Endothelial cell (in vitro differentiated cells): ENCODE measurements around the gene PLPP1. TPM values are rescaled to one million over a fixed set of nuclear protein-coding genes. Genes with fewer than 3 reads are reported as not detected.

Experiments used
- DNase-seq: peaks from one replicate; pipeline ENCODE4 v3.0.0; 2021; ENCODE audit warnings: low spot score
- H3K27ac Mint-ChIP-seq: one replicate; pipeline ENCODE4 v1.8.0; 2021; ENCODE audit warnings: mixed read lengths, inconsistent platforms; ENCODE audit not compliant: unreplicated experiment
- H3K27me3 Mint-ChIP-seq: one replicate; pipeline ENCODE4 v1.8.0; 2021; ENCODE audit warnings: mild to moderate bottlenecking, moderate library complexity, mixed read lengths, inconsistent platforms; ENCODE audit not compliant: unreplicated experiment
- H3K36me3 Mint-ChIP-seq: one replicate; pipeline ENCODE4 v1.8.0; 2021; ENCODE audit warnings: mild to moderate bottlenecking, low read depth, mixed read lengths, inconsistent platforms; ENCODE audit not compliant: unreplicated experiment
- H3K4me1 Mint-ChIP-seq: one replicate; pipeline ENCODE4 v1.8.0; 2021; ENCODE audit warnings: mild to moderate bottlenecking, mixed read lengths, inconsistent platforms; ENCODE audit not compliant: unreplicated experiment
- H3K4me3 Mint-ChIP-seq: one replicate; pipeline ENCODE4 v1.8.0; 2021; ENCODE audit warnings: mild to moderate bottlenecking, mixed read lengths, inconsistent platforms; ENCODE audit not compliant: unreplicated experiment
- H3K9me3 Mint-ChIP-seq: one replicate; pipeline ENCODE4 v1.8.0; 2021; ENCODE audit warnings: mixed read lengths, inconsistent platforms; ENCODE audit not compliant: unreplicated experiment
- CTCF ChIP-seq: fragments of 200-600 bp; sonication (generic); IDR thresholded peaks from one replicate; pipeline ENCODE4 v1.5.0; 2021; ENCODE audit warnings: antibody characterized with exemption; ENCODE audit not compliant: unreplicated experiment
- total RNA-seq: library from RNA; stranded (reverse); fragmentation: NEBNext Ultra II Directional; extraction: Animal tissue kit (Norgen Biotek cat#: 25700); gene quantifications from one replicate; pipeline ENCODE4 v1.2.1, GENCODE V29; 2021; ENCODE audit not compliant: unreplicated experiment

PLPP1 gene
- total RNA-seq, 1 donor from 2014 or later, result 11.3 TPM

- DNase-seq, result no peak
- TF ChIP-seq CTCF, result no peak
- no peak overlapping the region for H3K4me3 Mint-ChIP-seq
- H3K27ac Mint-ChIP-seq, result no peak overlapping the region
- H3K9me3 Mint-ChIP-seq, result no peaks in the 10 kb centered on the region
- no peaks in the 10 kb centered on the region for H3K4me1 Mint-ChIP-seq
- no peaks in the 10 kb centered on the region for H3K27me3 Mint-ChIP-seq
- H3K36me3 Mint-ChIP-seq, result no peaks in the 10 kb centered on the region
These were observed 23.7 kb upstream of the PLPP1 start for GRCh38 chr5:55558484-55558883.

GRCh38 chr5:55557123-55557522 lies 22.4 kb upstream of the PLPP1 start:
- Mint-ChIP-seq H3K27ac (no peak overlapping the region), H3K36me3 (no peaks in the 10 kb centered on the region), H3K4me3 (no peak overlapping the region), H3K27me3 (no peaks in the 10 kb centered on the region), H3K4me1 (no peaks in the 10 kb centered on the region), H3K9me3 (no peaks in the 10 kb centered on the region)
- no peak for DNase-seq
- no peak for TF ChIP-seq CTCF

GRCh38 chr5:55554585-55555202 lies 19.9 kb upstream of the PLPP1 start:
- Mint-ChIP-seq H3K9me3 (no peaks in the 10 kb centered on the region), H3K27me3 (no peaks in the 10 kb centered on the region), H3K4me3 (no peak overlapping the region), H3K27ac (no peak overlapping the region), H3K4me1 (no peaks in the 10 kb centered on the region), H3K36me3 (no peaks in the 10 kb centered on the region)
- DNase-seq, result no peak
- no peak for TF ChIP-seq CTCF

GRCh38 chr5:55551904-55552303 lies 17.1 kb upstream of the PLPP1 start:
- Mint-ChIP-seq H3K4me1 (no peaks in the 10 kb centered on the region), H3K36me3 (no peaks in the 10 kb centered on the region), H3K27me3 (no peaks in the 10 kb centered on the region), H3K27ac (no peak overlapping the region), H3K4me3 (no peak overlapping the region), H3K9me3 (no peaks in the 10 kb centered on the region)
- no peak for DNase-seq
- no peak for TF ChIP-seq CTCF

GRCh38 chr5:55551358-55551757 lies 16.6 kb upstream of the PLPP1 start:
- Mint-ChIP-seq H3K9me3 (no peaks in the 10 kb centered on the region), H3K27ac (no peak overlapping the region), H3K4me1 (no peaks in the 10 kb centered on the region), H3K4me3 (no peak overlapping the region), H3K36me3 (no peaks in the 10 kb centered on the region), H3K27me3 (no peaks in the 10 kb centered on the region)
- DNase-seq, result no peak
- TF ChIP-seq CTCF, result no peak
